ENCODE results near the gene GMDS. TPM values are rescaled to one million over a fixed set of nuclear protein-coding genes. Genes with fewer than 3 reads are reported as not detected.

Gene GMDS
- total RNA-seq, 2 experiments from 2014 or later: 36.6 to 42.8 TPM

DNA sequence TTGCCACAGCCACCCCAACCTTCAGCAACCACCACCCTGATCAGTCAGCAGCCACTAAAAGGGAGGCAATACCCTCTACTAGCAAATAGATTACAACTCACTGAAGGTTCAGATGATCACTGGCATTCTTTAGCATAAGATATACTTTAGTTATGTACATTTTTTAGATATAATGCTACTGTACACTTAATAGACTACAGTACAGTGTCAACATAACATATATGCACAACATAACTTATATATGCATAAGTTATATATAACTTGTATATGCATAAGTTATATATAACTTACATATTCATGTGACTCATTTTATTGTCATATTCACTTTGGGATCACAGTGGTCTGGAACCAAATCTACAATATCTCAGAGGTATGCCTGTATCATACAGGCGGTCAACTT is 61.7 kb downstream of the GMDS start:
- Mint-ChIP-seq H3K27me3 (peaks cover 2% of the 10 kb centered on the region), H3K27ac (no peak overlapping the region), H3K4me3 (no peak overlapping the region), H3K9me3 (peaks cover 6% of the 10 kb centered on the region), H3K36me3 (ENCODE audit: low read depth) (peaks cover 2% of the 10 kb centered on the region), H3K4me1 (ENCODE audit: low read depth) (peaks cover 49% of the 10 kb centered on the region)
- DNase-seq (no peak), ATAC-seq (no peak)
- TF ChIP-seq, protein P1, sequence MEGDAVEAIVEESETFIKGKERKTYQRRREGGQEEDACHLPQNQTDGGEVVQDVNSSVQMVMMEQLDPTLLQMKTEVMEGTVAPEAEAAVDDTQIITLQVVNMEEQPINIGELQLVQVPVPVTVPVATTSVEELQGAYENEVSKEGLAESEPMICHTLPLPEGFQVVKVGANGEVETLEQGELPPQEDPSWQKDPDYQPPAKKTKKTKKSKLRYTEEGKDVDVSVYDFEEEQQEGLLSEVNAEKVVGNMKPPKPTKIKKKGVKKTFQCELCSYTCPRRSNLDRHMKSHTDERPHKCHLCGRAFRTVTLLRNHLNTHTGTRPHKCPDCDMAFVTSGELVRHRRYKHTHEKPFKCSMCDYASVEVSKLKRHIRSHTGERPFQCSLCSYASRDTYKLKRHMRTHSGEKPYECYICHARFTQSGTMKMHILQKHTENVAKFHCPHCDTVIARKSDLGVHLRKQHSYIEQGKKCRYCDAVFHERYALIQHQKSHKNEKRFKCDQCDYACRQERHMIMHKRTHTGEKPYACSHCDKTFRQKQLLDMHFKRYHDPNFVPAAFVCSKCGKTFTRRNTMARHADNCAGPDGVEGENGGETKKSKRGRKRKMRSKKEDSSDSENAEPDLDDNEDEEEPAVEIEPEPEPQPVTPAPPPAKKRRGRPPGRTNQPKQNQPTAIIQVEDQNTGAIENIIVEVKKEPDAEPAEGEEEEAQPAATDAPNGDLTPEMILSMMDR (IDR thresholded peaks at IDR 0.05): no peak
- CTCF ChIA-PET: no interaction called here
- intact Hi-C loops (cut with micrococcal nuclease): loop anchor here (10.0 kb wide), 1 partner anchor 409 kb away; no protein-coding TSS in a partner anchor
- POLR2A ChIA-PET: no interaction called here

DNA sequence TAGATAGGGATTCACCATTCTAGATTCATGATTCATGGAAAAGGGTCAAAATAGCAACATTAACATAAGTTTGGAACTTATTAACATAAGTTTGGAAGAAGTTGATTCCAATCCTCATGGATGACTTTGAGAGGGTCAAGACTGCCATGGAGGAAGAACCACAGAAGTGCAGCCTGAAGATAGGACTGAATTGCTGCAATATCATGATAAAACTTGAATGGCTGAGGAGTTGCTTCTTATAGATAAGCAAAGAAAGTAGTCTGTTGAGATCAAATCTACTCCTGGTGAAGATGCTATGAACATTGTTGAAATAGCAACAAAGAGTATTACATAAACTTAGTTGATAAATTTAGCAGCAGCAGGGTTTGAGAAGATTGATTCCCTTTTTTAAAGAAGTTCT is 62.2 kb downstream of the GMDS start:
- ATAC-seq (no peak), DNase-seq (no peak)
- TF ChIP-seq, protein P1 (IDR thresholded peaks at IDR 0.05): no peak
- intact Hi-C loops (cut with micrococcal nuclease): loop anchor here (10.0 kb wide), 1 partner anchor 408 kb away; no protein-coding TSS in a partner anchor
- H3K36me3 Mint-ChIP-seq (ENCODE audit: low read depth): peaks cover 4% of the 10 kb centered on the region
- H3K27me3 Mint-ChIP-seq: no peaks in the 10 kb centered on the region
- H3K4me3 Mint-ChIP-seq: no peak overlapping the region
- ChIA-PET CTCF (no interaction called here), POLR2A (no interaction called here)
- H3K9me3 Mint-ChIP-seq: peaks cover 9% of the 10 kb centered on the region
- H3K4me1 Mint-ChIP-seq (ENCODE audit: low read depth): peaks cover 49% of the 10 kb centered on the region
- H3K27ac Mint-ChIP-seq: no peak overlapping the region

DNA sequence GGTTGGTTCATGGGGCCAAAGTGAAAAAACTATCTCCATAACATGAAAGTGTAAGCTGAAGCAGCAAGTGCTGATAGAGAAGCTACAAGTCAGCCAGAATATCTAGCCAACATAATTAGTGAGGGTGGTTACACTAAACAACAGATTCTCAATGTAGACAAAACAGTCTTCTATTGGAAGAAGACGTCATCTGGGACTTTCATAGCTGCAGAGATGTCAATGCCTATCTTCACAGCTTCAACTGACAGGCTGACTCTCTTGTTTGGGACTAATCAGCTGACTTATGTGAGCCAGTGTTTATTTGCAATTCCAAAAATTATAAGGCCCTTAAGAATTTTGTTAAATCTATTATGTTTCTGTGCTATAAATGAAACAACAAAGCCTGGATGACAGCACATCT is 63.2 kb downstream of the GMDS start:
- H3K9me3 Mint-ChIP-seq: peaks cover 15% of the 10 kb centered on the region
- H3K27ac Mint-ChIP-seq: no peak overlapping the region
- H3K4me1 Mint-ChIP-seq (ENCODE audit: low read depth): peaks cover 40% of the 10 kb centered on the region
- CTCF ChIA-PET: interaction anchor here (0.8 kb wide), 1 partner anchor 78 kb away, joined by 3 read pairs; no protein-coding TSS in a partner anchor
- DNase-seq (no peak), ATAC-seq (no peak)
- H3K36me3 Mint-ChIP-seq (ENCODE audit: low read depth): peaks cover 13% of the 10 kb centered on the region
- POLR2A ChIA-PET: interaction anchor here (0.6 to 0.8 kb wide), 2 partner anchors 19 to 458 kb away, joined by 3 read pairs; no protein-coding TSS in a partner anchor
- TF ChIP-seq, protein P1 (IDR thresholded peaks at IDR 0.05): no peak
- intact Hi-C loops (cut with micrococcal nuclease): loop anchor here (10.0 kb wide), 1 partner anchor 407 kb away; no protein-coding TSS in a partner anchor
- H3K4me3 Mint-ChIP-seq: no peak overlapping the region
- H3K27me3 Mint-ChIP-seq: no peaks in the 10 kb centered on the region

DNA sequence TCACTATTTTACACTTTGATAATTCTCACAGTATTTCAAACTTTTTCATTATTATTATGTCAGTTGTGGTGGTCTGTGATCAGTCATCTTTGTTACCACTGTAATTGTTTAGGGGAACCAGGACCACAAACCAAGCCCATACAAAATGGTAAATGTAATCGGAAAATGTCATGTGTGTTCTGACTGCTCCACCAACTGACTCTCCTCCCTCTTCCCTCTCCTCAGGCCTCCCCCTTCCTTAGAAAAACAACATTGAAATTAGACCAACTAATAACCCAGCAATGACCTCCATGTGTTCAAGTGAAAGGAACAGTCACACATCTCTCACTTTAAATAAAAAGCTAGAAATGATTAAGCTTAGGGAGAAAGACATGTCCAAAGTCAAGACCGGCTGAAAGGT is 63.8 kb downstream of the GMDS start:
- TF ChIP-seq, protein P1 (IDR thresholded peaks at IDR 0.05): no peak
- H3K4me3 Mint-ChIP-seq: no peak overlapping the region
- ChIA-PET CTCF (interaction anchor here (0.8 kb wide), 1 partner anchor 77 kb away, joined by 3 read pairs; no protein-coding TSS in a partner anchor), POLR2A (no interaction called here)
- ATAC-seq (peak; percentile 51), DNase-seq (no peak)
- peaks cover 41% of the 10 kb centered on the region for H3K4me1 Mint-ChIP-seq (ENCODE audit: low read depth)
- intact Hi-C loops (cut with micrococcal nuclease): loop anchor here (10.0 kb wide), 1 partner anchor 407 kb away; no protein-coding TSS in a partner anchor
- no peaks in the 10 kb centered on the region for H3K27me3 Mint-ChIP-seq
- H3K9me3 Mint-ChIP-seq: peaks cover 15% of the 10 kb centered on the region
- H3K27ac Mint-ChIP-seq: no peak overlapping the region
- H3K36me3 Mint-ChIP-seq (ENCODE audit: low read depth): peaks cover 13% of the 10 kb centered on the region

DNA sequence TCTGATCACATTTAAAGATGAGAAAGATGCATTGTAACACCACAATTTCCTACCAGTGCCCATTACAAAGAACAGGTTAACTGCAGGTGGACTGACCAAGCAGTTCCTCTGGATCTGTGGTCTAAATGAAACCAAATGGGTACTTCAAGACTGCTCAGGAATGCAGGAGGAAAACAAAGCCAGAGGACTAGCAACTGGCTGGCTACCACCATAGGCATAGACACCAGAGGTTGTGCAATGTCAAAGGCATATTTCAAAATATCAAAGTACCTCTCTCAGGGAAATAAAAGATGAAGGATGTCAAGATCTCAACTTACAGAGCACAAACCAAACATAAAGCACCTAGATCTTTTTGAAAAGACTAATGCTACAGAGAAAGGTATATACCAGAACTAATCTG is 65.5 kb downstream of the GMDS start:
- no peak for ATAC-seq
- POLR2A ChIA-PET: no interaction called here
- CTCF ChIA-PET: no interaction called here
- TF ChIP-seq, protein P1 (IDR thresholded peaks at IDR 0.05): no peak
- intact Hi-C loops (cut with micrococcal nuclease): loop anchor here (10.0 kb wide), 1 partner anchor 405 kb away; no protein-coding TSS in a partner anchor
- DNase-seq: no peak
- Mint-ChIP-seq H3K9me3 (peaks cover 15% of the 10 kb centered on the region), H3K36me3 (ENCODE audit: low read depth) (peaks cover 13% of the 10 kb centered on the region), H3K27ac (no peak overlapping the region), H3K4me3 (no peak overlapping the region), H3K27me3 (no peaks in the 10 kb centered on the region), H3K4me1 (ENCODE audit: low read depth) (peaks cover 34% of the 10 kb centered on the region)
